ENCODE results near the gene REG3G.

- TF ChIP-seq CTCF (CRISPR knock-in tag; IDR thresholded peaks at IDR 0.05) (no peak), ZNF292 (CRISPR knock-in tag; IDR thresholded peaks at IDR 0.05; ENCODE audit: borderline replicate concordance, low read depth) (no peak), ATF3 (CRISPR knock-in tag; IDR thresholded peaks at IDR 0.05) (no peak), ZNF274 (CRISPR knock-in tag; IDR thresholded peaks at IDR 0.05) (no peak), POLR2AphosphoS5 (IDR thresholded peaks at IDR 0.05; ENCODE audit: low read depth, low read length) (no peak), PAWR (CRISPR knock-in tag; IDR thresholded peaks at IDR 0.05; ENCODE audit: borderline replicate concordance) (no peak), RAD21 (CRISPR knock-in tag; IDR thresholded peaks at IDR 0.05) (no peak), FOXJ3 (CRISPR knock-in tag; IDR thresholded peaks at IDR 0.05; ENCODE audit: borderline replicate concordance) (no peak), NR2F1 (CRISPR knock-in tag; IDR thresholded peaks at IDR 0.05) (no peak), LRRFIP1 (CRISPR knock-in tag; conservative IDR thresholded peaks at IDR 0.05) (no peak), SYNCRIP (IDR thresholded peaks at IDR 0.05; ENCODE audit: insufficient read depth, low read depth, low read length) (no peak), ZNF34 (CRISPR knock-in tag; IDR thresholded peaks at IDR 0.05; ENCODE audit: borderline replicate concordance) (no peak), RFX5 (IDR thresholded peaks at IDR 0.05; ENCODE audit: low read depth, low read length) (no peak)
These were observed 25.4 kb upstream of the REG3G start for GRCh38 chr2:79000008-79000576.

Data from HepG2 (cell line).